ENCODE data around the gene NLGN1.

GRCh38 chr3:173618703-173619102, 221.2 kb downstream of the NLGN1 start:
- TF ChIP-seq POLR2A (IDR thresholded peaks at IDR 0.05; ENCODE audit: extremely low read depth, insufficient read length) = no peak
- TF ChIP-seq CTCF (IDR thresholded peaks at IDR 0.05; ENCODE audit: low read depth, low read length) = no peak
- no peak for TF ChIP-seq MYC (IDR thresholded peaks at IDR 0.05; ENCODE audit: low read depth, low read length)
- TF ChIP-seq MAX (IDR thresholded peaks at IDR 0.05; ENCODE audit: low read depth, low read length) = no peak

All from NB4 (cell line).